ENCODE data around the gene ANO4.

ANO4 gene

DNA sequence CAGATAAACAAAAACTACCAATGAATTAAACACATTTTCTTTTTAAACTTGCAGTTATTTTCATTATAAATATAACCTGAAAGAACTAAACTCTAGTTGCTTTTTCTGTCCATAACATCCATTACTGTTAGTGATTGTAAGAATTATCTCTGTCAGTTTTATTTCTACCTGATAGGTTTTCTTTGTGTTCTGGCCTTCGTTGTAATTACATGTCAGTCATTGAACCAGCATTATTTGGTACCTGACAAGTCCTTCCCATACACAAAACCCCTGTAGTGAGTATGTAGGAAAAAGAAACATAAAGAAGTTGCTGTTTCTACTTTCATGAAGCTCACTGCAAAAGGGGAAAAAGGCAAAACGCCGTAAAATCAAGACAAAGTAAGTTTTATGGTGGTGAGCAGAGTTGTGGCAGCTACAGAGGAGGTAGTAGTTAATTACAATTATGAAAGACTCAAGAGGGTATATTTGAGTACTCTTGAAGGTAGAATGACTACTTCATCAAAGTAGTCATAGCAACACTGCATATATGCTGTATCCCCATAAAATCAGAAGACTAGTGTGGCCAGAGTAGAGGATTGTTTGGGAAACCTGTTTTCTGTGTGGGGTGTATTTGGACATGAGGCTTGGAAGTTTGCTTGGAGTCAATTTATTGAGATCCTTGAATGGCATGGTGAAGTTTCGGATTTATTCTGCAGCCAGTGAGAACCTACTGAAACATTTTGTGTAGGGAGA lies 312.6 kb downstream of the ANO4 start:
- Histone ChIP-seq H3F3A (ENCODE audit: low read depth) (no peaks in the 10 kb centered on the region), H3K4me1 (ENCODE audit: insufficient read depth, low read length, poor library complexity, severe bottlenecking) (no peaks in the 10 kb centered on the region), H3K4me2 (ENCODE audit: low read depth, low read length, poor library complexity, severe bottlenecking) (no peak overlapping the region), H2AFZ (ENCODE audit: low read length) (no peak overlapping the region), H3K79me2 (ENCODE audit: insufficient read depth, low read length) (no peaks in the 10 kb centered on the region), H3K9me2 (replicated peaks; ENCODE audit: low read depth, low read length) (no peaks in the 10 kb centered on the region), H4K20me1 (ENCODE audit: insufficient read depth, low read length, poor library complexity, severe bottlenecking) (no peaks in the 10 kb centered on the region), H3K27me3 (ENCODE audit: insufficient read depth, low read length, poor library complexity, severe bottlenecking) (no peaks in the 10 kb centered on the region), H3K36me3 (ENCODE audit: insufficient read depth, low read length) (no peaks in the 10 kb centered on the region), H3K9me3 (ENCODE audit: insufficient read depth, low read depth, low read length) (no peaks in the 10 kb centered on the region), H3K9ac (ENCODE audit: low read depth, low read length, poor library complexity, severe bottlenecking) (no peak overlapping the region), H3K4me3 (ENCODE audit: low read length, poor library complexity, severe bottlenecking) (no peak overlapping the region)
- TF ChIP-seq EZH2phosphoT487 (IDR thresholded peaks at IDR 0.05; ENCODE audit: borderline replicate concordance) = no peak
- TF ChIP-seq, protein P1, sequence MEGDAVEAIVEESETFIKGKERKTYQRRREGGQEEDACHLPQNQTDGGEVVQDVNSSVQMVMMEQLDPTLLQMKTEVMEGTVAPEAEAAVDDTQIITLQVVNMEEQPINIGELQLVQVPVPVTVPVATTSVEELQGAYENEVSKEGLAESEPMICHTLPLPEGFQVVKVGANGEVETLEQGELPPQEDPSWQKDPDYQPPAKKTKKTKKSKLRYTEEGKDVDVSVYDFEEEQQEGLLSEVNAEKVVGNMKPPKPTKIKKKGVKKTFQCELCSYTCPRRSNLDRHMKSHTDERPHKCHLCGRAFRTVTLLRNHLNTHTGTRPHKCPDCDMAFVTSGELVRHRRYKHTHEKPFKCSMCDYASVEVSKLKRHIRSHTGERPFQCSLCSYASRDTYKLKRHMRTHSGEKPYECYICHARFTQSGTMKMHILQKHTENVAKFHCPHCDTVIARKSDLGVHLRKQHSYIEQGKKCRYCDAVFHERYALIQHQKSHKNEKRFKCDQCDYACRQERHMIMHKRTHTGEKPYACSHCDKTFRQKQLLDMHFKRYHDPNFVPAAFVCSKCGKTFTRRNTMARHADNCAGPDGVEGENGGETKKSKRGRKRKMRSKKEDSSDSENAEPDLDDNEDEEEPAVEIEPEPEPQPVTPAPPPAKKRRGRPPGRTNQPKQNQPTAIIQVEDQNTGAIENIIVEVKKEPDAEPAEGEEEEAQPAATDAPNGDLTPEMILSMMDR (conservative IDR thresholded peaks at IDR 0.05; ENCODE audit: low read length) = no peak

DNA sequence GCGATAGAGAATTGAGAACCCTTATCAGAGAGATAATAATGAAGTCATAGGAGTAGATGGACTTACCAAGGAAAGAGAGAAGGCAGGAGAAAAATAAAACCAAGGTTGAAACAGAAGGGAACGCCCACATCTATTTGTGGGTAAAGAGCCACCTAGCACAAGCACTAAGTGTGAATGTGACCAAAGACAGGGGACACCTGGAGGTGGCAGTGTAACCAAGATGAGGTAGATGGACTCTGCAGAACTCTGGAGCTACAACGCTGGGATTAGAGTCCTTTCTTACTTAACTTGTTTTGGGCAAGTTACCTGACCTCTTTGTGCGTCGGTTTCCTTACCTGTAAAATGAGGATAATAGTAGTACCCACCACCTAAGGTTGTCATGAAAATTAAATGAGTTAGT lies 313.6 kb downstream of the ANO4 start:
- Histone ChIP-seq H3K9me2 (replicated peaks; ENCODE audit: low read depth, low read length) (no peaks in the 10 kb centered on the region), H3K9me3 (ENCODE audit: insufficient read depth, low read depth, low read length) (no peaks in the 10 kb centered on the region), H3K9ac (ENCODE audit: low read depth, low read length, poor library complexity, severe bottlenecking) (no peak overlapping the region), H3K4me1 (ENCODE audit: insufficient read depth, low read length, poor library complexity, severe bottlenecking) (no peaks in the 10 kb centered on the region), H4K20me1 (ENCODE audit: insufficient read depth, low read length, poor library complexity, severe bottlenecking) (no peaks in the 10 kb centered on the region), H3K79me2 (ENCODE audit: insufficient read depth, low read length) (no peaks in the 10 kb centered on the region), H3K36me3 (ENCODE audit: insufficient read depth, low read length) (no peaks in the 10 kb centered on the region), H3K4me3 (ENCODE audit: low read length, poor library complexity, severe bottlenecking) (no peak overlapping the region), H3K4me2 (ENCODE audit: low read depth, low read length, poor library complexity, severe bottlenecking) (no peak overlapping the region), H2AFZ (ENCODE audit: low read length) (no peak overlapping the region), H3F3A (ENCODE audit: low read depth) (no peaks in the 10 kb centered on the region), H3K27me3 (ENCODE audit: insufficient read depth, low read length, poor library complexity, severe bottlenecking) (no peaks in the 10 kb centered on the region)
- no peak for TF ChIP-seq EZH2phosphoT487 (IDR thresholded peaks at IDR 0.05; ENCODE audit: borderline replicate concordance)
- TF ChIP-seq, protein P1 (conservative IDR thresholded peaks at IDR 0.05; ENCODE audit: low read length) = peak; percentile 12; the same call in 1 of the 2 replicates

DNA sequence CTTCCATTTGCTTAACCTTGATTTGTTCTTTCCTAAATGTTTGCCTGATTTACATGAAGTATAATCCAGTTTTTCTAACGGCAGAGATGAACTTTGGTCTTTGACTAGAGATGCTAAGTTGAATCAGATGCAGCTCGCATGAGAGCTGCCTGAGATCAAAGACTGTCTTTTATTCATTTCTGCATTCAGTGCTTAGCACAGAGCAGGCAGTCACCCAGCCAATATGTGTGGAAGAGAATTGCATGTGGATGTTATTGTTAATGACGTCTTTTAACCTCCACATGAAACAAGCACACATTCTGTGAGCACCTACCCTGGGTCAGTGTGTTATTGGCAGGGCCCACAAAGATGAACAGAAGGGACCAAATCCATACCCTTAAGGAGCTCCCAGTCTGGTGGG lies 316.3 kb downstream of the ANO4 start:
- no peak overlapping the region for H3K4me3 ChIP-seq (ENCODE audit: low read length, poor library complexity, severe bottlenecking)
- H3F3A ChIP-seq (ENCODE audit: low read depth) = no peaks in the 10 kb centered on the region
- no peaks in the 10 kb centered on the region for H3K36me3 ChIP-seq (ENCODE audit: insufficient read depth, low read length)
- no peaks in the 10 kb centered on the region for H3K9me2 ChIP-seq (replicated peaks; ENCODE audit: low read depth, low read length)
- H4K20me1 ChIP-seq (ENCODE audit: insufficient read depth, low read length, poor library complexity, severe bottlenecking) = no peaks in the 10 kb centered on the region
- H3K27me3 ChIP-seq (ENCODE audit: insufficient read depth, low read length, poor library complexity, severe bottlenecking) = no peaks in the 10 kb centered on the region
- H2AFZ ChIP-seq (ENCODE audit: low read length) = no peak overlapping the region
- H3K79me2 ChIP-seq (ENCODE audit: insufficient read depth, low read length) = no peaks in the 10 kb centered on the region
- H3K9me3 ChIP-seq (ENCODE audit: insufficient read depth, low read depth, low read length) = no peaks in the 10 kb centered on the region
- no peaks in the 10 kb centered on the region for H3K4me1 ChIP-seq (ENCODE audit: insufficient read depth, low read length, poor library complexity, severe bottlenecking)
- TF ChIP-seq EZH2phosphoT487 (IDR thresholded peaks at IDR 0.05; ENCODE audit: borderline replicate concordance) = no peak
- TF ChIP-seq, protein P1 (conservative IDR thresholded peaks at IDR 0.05; ENCODE audit: low read length) = no peak
- no peak overlapping the region for H3K9ac ChIP-seq (ENCODE audit: low read depth, low read length, poor library complexity, severe bottlenecking)
- H3K4me2 ChIP-seq (ENCODE audit: low read depth, low read length, poor library complexity, severe bottlenecking) = no peak overlapping the region
